ENCODE results near the gene ZNF205. TPM values are rescaled to one million over a fixed set of nuclear protein-coding genes. Genes with fewer than 3 reads are reported as not detected.

Gene ZNF205
- polyA plus RNA-seq, 1 donor: 13.0 TPM

DNA sequence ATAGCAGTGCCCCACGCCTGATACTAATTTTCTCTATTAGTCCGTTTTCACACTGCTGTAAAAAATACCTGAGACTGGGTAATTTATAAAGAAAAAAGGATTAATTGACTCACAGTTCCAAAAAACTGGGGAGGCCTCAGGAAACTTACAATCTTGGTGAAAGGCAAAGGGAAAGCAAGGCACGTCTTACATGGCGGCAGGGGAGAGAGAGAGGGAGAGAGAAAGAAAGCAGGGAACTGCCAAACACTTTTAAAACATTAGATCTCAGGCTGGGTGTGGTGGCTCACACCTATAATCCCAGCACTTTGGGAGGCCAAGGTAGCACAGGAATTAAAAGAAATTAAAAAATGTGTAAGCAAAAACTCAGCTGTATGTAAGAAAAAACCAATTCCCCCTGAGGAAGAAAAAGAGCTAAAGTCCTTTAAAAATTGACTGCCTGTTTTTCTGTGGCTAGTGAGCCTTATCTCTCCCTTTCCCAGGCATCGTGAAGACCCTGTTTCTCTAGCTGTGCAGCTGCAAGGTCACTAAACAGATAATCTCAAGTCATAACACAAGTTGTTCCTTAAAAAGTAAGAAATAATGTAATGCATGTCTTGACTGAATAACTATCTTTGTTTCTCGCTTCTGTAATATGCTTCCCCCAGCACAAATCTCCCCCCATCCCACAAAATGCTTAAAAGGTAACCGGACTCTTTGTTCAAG, 27.3 kb upstream of the ZNF205 start:
- no peak for DNase-seq (ENCODE audit: low read depth)

DNA sequence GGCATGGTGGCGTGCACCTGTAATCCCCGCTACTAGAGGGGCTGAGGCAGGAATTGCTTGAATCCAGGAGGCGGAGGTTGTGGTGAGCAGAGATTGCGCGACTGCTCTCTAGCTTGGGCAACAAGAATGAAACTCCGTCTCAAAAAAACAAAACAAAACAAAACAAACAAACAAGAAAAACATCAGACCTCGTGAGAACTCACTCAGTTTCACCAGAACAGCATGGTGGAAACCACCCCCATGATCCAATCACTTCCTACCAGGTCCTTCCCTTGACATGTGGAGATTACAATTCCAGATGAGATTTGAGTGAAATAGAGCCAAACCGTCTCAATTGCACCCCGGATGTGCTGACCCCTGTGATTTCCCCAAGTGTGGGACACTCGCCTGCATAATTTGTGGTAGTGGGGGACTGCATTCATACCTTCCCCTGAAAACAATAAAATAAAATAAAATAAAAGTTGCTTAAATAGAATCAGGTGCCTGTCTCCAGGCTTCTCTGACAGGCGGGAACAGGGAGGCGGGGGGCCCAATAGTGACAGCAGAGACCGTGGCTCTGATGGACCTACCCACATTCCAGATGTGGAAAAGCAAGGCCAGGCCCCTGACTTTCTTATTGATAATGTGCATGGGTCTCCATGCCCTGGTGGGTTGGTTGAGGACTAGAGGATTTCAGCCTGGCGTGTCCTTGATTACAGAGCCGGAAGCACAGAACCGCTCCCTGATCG, 26.4 kb upstream of the ZNF205 start:
- DNase-seq (ENCODE audit: low read depth): no peak

DNA sequence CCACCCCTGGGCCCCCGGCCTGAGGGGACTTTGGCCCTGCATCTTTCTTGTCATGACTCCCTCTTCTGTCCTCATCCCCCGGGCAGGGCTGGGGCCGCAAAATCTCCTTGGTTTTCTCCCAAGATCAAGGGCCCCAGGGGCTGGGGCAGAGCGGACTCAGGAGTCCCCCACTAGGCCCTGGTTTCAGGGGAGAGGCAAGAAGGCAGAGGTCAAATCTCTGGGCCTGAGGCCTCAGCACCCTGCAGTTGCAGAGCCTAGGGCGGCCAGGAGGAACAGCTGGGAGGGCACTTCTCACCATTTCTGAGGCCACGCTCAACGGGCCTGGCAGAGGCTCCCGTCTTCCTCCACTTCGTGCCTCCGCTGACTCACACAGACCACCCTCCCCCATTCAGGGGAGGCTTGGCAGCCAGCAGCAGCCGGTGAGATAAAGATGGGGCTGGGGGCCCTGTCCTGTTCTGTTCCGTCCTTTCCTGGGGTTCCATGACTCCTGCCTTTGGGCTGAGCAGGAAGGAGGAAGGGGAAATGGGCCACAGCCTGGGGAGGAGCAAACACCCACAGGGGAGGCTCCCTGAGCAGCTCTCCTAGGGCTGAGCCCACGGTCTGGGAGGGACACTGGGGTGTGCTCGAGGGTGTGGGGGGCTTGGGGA, 25.7 kb upstream of the ZNF205 start:
- DNase-seq (ENCODE audit: low read depth): no peak

DNA sequence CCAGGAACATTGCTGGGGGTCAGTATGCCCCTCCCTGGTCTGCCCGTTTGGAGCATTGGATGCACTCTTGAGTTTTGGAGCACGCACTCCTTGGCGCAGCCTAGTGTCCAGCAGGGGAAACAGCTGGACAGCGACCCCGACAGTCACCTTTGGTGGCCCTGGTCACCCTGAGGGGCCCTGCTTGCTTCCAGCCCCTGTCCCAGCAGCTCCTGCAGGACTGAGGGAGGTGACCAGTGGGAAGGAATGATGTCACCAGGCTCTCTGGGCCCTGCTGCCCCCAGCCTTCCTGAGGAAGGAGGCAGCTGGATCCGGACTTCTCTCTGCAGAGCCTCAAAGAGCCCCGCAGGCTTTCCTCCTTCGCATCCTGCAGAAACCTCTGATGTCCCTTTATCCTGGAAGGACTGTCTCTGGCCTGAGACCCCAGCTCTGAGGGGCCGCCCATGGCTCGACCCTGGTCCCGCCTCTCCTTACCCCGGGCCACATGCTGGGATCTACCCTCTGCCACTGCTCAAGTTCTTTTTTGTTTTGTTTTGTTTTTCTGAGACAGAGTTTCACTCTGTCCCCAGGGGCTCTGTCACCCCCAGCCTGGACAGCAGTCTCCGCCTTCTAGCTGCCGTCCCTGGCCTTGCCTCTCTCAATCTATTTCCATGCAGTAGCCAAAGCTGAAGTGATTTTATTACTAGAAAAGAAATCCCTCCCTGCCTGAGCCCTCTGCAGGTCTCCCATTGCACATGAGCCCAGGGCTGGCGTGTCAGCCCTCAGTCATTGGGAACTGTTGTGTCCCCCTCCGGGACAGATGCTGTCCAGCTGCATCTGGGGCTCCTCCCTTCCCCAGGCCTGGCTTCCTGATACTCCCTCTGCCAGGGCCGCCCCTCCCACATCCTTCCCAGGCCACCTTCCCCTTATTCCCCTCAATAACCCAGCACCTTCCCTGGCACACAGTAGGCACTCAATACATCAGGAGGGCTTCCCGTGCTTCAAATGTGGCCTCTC, 24.8 kb upstream of the ZNF205 start:
- no peak for DNase-seq (ENCODE audit: low read depth)

DNA sequence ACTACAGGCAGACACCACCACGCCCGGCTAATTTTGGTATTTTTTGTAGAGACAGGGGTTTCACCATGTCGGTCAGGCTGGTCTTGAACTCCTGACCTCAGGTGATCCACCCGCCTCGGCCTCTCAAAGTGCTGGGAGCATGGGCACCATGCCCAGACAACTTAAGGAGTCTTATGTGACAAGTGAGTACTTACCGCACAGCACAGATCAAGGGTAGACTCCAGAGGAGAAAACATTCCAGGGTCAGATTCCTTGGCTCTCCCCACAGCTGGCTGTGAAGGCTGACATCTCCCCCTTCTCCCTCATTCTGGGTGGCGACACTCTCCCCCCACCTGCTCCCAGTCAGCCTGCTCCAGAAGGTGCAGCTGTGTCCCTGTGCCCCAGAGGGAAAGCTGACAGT, 23.9 kb upstream of the ZNF205 start:
- DNase-seq (ENCODE audit: low read depth): no peak

DNA sequence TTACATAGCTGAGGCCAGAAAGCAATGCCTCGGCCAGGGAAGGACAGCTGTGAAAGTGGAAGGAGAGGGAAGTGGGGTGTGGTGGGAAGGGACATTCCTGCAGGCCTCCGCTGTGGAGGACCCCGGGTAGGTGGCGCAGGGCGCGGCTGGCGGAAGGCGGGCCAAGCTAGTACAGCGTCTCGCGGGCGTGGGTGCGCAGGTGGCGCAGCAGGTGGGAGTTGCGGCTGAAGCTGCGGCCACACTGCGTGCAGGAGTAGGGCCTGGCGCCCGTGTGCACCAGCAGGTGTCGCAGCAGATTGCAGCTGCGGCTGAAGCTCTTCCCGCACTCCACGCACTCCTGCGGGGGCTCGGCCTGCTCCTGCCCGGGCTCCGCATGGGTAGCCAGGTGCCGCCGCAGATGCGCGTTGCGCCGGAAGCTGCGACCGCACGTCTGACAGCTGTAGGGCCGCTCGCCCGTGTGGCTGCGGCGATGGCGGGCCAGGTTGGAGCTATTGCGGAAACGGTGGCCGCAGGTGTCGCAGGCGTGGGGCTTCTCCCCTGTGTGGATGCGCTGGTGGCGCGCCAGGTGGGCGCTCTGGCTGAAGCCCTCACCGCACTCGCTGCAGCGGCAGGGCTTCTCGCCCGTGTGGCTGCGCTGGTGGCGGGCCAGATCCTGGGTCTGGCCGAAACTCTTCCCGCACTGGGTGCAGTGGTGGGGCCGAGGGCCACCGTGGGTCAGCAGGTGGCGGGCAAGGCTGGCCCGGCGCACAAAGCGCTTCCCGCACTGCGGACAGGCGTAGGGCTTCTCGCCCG, 23.3 kb upstream of the ZNF205 start:
- DNase-seq (ENCODE audit: low read depth): no peak

DNA sequence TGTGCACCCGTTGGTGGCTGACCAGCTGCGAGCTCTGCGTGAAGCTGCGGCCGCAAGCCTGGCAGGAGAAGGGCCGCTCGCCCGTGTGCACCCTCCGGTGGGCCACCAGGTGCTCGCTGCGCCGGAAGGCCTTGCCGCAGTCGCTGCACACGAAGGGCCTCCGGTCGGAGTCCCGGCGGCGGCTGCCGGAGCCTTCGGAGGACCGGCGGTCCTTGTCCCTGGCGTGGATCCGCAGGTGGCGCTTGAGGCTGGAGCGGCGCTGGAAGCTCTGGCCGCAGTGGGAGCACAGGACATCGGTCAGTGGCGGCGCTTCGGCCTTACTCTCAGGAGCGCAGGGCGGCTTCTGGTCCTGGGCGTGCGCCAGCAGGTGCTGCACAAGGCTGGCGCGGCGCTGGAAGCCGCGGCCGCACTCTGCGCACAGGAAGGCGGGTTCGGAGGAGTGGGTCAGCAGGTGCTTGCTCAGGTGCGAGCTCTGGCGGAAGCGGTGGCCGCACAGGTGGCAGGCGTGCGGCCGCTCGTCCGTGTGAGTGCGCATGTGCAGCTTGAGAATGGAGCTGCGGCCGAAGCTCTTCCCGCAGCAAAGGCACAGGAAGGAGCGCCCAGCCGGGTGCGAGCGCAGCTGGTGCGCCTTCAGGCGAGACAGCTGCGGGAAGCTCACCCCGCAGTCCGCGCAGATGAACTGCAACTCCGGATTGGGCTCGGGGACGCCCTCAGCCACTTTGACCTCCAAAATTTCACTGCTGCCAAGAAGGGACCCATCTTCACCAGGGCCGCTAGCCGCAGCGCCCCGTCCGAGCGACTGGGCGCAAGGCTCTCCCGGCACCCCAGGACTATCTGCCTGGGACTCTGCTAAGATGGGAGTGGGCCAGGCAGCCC, 22.4 kb upstream of the ZNF205 start:
- DNase-seq (ENCODE audit: low read depth): no peak

DNA sequence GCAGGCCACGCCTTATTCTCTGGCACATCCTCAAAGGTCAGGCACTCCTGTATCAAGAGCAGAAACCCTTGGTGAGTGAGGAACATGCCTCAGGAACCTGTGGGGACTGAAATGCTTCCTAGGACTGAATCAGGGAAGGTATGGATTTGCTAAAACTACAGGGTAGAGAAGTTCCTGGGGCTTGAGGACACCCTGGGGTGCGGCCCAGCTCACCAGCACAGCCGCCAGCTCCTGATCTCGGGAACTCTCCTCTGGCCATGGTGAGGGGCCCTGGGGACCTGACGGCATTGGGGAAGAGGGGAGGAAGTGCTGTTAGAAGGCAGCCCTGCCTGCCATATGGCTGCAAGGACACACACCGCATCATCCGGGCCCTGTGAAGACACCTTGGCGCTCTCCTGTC, 20.8 kb upstream of the ZNF205 start:
- DNase-seq (ENCODE audit: low read depth): no peak

DNA sequence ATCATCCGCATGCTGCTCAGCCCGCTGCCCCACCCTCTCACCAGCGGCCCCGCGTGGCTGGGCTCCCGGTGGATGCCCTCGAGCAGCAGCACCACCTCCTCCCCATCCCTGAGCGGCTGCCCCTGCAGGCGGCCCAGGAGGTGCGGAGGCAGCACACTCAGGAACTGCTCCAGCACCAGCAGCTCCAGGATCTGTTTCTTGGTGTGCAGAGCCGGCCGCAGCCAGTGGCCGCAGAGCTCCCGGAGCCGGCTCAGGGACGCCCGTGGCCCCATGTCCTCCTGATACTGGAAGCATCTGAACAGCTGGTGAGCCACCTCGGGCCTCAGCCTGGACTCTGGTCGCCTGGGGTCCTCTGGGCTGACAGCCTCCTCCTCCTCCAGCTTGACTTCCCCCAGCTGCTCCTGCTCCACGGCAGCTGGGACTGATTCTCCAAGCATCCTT, 19.9 kb upstream of the ZNF205 start:
- no peak for DNase-seq (ENCODE audit: low read depth)

DNA sequence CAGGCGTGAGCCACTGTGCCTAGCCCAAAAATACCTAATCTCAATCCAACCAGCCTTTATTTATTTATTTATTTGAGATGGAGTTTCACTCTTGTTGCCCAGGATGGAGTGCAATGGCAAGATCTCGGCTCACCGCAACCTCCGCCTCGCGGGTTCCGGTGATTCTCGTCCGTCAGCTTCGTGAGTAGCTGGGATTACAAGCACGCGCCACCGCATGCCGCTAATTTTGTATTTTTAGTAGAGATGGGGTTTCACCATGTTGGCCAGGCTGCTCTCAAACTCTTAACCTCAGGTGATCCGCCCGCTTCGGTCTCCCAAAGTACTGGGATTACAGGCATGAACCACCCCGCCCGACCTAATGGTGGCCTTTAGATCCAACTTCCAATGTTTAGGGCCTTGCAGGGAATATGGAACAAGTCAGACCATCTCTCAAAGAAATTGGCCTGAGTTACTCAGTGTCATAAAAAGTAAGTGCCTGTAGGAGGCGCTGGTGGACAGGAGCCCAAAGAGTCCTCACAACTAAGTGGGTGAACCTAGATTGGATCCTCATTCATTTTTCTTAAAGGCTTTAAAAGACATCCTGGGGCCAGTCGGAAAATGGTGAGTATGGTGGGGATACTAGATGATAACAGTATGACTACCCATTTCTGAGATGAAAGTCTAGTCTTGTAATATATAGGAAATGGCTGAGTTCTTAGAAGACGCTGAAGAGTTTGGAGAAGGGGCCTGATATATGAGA, 17.9 kb upstream of the ZNF205 start:
- no peak for DNase-seq (ENCODE audit: low read depth)

DNA sequence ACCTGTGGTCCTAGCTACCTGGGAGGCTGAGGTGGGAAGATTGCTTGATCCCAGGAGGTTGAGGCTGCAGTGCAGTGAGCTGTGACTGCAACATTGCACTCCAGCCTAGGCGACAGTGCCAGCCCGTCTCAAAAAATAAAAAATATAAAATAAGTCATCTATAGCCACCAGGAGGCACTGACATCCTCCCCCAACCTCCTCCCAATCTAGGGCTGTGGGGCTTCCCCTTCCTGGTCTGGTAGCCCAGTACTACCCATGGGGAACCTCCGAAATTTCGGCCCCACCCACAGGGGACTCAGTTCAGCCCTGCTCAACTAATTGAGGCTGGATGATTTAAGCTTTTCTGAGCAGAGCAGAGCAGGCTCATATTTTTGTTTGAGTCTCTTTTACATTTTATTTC, 16.5 kb upstream of the ZNF205 start:
- DNase-seq (ENCODE audit: low read depth): no peak

DNA sequence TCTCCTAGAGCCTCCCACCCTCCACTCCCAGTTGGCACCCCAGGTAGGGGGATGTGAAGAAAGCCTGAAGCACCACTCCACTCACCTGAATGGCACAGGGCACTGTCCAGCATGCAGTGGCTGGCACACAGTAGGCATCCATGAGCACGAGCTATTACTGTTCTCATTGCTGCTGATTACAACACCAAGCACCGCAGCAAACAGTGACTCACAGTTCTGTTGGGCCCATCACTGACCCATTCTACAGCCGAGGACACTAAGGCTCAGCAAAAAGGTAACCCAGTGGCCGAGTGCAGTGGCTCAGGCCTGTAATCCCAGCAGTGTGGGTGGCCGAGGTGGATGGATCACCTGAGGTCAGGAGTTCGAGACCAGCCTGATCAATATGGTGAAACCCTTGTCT, 16.0 kb upstream of the ZNF205 start:
- no peak for DNase-seq (ENCODE audit: low read depth)

DNA sequence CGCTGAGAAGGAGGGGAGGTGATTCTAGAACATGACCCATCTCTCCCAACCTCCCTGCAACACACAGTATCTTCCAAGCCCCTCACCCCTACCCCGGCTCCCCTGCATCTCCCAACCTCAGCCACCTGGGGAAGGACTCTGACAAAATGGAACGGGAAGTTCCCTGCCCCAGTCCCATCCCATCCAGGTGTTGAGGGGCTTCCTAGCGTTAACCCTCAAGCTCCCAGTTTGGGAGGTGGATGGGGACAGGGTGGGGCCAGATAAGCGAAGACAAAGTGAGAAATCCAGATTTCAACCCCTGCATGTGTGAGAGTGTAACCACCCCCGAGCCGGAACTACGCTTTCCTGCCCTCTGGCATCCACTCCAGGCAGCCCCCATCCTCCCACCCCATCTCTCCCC, 15.1 kb upstream of the ZNF205 start:
- no peak for DNase-seq (ENCODE audit: low read depth)

DNA sequence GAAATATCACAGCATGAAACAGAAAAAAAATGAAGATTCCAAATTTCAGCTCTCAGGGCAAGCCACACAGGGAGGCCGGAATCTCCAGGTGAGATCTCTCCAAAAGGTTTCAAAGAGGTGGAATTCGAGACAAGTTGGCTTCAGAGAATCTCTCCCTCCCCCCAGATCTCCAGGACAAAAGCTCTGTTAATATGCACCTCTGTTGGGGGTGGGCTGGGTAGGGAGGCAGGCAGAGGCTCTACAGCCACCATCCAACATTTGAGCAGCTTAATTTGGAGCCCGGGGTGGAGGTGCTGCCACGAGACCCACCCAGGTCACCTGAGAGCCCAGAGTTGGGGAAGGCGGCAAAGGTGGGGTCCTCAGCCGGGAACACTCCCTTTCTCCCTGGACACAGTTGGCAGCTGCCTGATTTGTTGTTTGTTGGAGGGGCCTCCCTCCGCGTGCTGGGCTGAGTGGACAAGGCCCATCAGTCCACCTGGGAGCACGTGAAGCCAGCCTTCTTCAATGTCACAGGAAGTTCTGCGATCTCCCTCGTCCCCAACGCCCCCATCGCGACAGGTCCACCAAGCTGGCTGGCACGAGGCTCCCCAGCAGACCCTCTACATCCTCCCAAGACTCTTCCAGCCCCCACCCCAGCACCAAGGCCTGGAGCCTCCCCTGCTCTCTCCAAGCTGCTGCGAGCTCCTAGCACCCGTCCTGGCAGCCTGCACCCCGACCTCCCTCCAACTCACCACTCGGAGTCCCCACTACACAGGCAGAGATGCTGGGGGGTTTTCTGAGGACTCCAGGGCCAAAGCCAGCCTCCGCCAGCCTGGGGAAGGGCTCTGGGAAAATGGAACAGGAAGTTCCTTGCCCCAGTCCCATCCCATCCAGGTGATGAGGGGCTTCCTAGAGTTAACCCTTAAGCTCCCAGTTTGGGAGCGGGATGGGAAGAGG, 13.7 kb upstream of the ZNF205 start, which contains the start of gene ZSCAN10:
Gene ZSCAN10 (minus strand): TSS at position 836 of the 936 bp plus-strand sequence. CDS start 6,357 bp downstream, outside the sequence.
- no peak for DNase-seq (ENCODE audit: low read depth)

DNA sequence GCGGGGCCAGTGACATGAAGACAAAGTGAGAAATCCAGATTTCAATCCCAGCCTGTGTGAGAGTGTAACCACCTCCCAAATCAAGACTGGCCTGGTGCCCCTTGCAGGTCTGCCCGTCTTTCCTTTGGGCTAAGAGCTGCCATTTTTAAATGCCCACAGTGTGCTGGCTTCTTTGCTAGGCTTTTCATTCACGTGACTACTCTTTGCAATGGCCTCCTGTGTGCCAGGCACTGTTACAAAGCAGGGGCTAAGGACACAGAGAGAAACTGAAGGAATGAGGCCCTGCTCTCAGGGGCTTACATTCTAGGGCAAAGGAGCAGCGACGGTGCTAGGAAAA, 13.0 kb upstream of the ZNF205 start:
- no peak for DNase-seq (ENCODE audit: low read depth)

DNA sequence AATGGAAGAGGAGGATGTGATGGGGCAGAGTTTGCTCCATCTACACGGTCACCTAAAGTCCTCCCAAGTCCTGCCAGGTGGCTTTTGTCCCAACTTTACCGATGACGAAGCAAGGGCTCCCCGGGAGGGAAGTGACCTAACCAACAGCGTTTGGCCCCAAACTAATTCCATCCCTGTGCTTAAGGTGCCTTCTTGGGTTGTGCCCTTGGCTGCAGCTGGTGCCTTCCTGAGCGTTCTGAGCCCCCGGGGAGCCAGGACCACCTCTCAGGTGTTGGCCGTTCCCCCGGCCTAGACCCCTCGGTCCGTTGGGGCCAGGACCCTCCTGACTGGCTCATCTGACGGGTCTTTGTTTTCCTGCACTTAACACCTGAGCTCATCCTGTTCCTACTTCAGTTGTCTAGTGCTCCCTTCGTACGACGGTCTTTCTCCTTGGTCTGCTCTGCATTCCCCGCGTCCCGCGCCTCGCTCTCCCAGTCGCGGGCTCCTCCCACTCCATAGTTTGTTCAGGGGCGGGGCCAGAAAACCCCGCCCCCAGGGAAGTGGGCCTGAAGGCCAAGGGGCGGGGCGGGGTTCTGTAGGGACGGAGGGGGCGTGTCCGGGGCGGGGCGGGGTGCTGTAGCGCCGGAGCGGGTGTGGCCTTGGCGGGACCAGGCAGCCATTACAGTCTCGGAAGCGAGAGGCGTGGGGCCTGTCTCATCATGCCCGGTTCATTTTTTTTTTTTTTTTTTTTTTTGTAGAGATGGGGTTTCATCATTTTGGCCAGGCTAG, 12.5 kb upstream of the ZNF205 start:
- DNase-seq (ENCODE audit: low read depth): no peak
